Chondrocyte (in vitro differentiated cells): ENCODE data around the gene FRMD3. TPM values are rescaled to one million over a fixed set of nuclear protein-coding genes. Genes with fewer than 3 reads are reported as not detected.

Experiments used
- DNase-seq: peaks from one replicate; pipeline ENCODE4 v3.0.0; 2021; ENCODE audit warnings: mixed read lengths, low spot score
- H3K27ac Mint-ChIP-seq: one replicate; pipeline ENCODE4 v1.8.0; 2021; ENCODE audit warnings: mild to moderate bottlenecking, moderate library complexity, mixed read lengths; ENCODE audit not compliant: unreplicated experiment
- H3K27me3 Mint-ChIP-seq: 2 replicates; pipeline ENCODE4 v1.8.0; 2021; ENCODE audit warnings: low read depth, mixed read lengths
- H3K36me3 Mint-ChIP-seq: 2 replicates; pipeline ENCODE4 v1.8.0; 2021; ENCODE audit warnings: low read depth, mixed read lengths
- H3K4me1 Mint-ChIP-seq: 2 replicates; pipeline ENCODE4 v1.8.0; 2021; ENCODE audit warnings: low read depth, mild to moderate bottlenecking, mixed read lengths
- H3K4me3 Mint-ChIP-seq: one replicate; pipeline ENCODE4 v1.8.0; 2021; ENCODE audit warnings: mild to moderate bottlenecking, moderate library complexity, mixed read lengths; ENCODE audit not compliant: unreplicated experiment
- H3K9me3 Mint-ChIP-seq: 2 replicates; pipeline ENCODE4 v1.8.0; 2021; ENCODE audit warnings: low read depth, mixed read lengths
- total RNA-seq: library from RNA; stranded (reverse); gene quantifications from 3 replicates; pipeline ENCODE4 v1.2.1, GENCODE V29; 2021
- TF ChIP-seq, protein P1 (sequence below): fragments of 200-600 bp; sonication (generic); IDR thresholded peaks from 2 replicates; pipeline ENCODE4 v1.5.0; 2021; ENCODE audit warnings: antibody characterized with exemption, mild to moderate bottlenecking, moderate library complexity

FRMD3 gene
- total RNA-seq, 1 donor from 2014 or later = 1.1 TPM

GRCh38 chr9:83259558-83259957 is 278.6 kb downstream of the FRMD3 start:
- DNase-seq = no peak
- H3K36me3 Mint-ChIP-seq = peaks cover 3% of the 10 kb centered on the region
- H3K27ac Mint-ChIP-seq = no peak overlapping the region
- H3K9me3 Mint-ChIP-seq = peaks cover 20% of the 10 kb centered on the region
- H3K27me3 Mint-ChIP-seq = no peaks in the 10 kb centered on the region
- no peaks in the 10 kb centered on the region for H3K4me1 Mint-ChIP-seq
- H3K4me3 Mint-ChIP-seq = no peak overlapping the region
- TF ChIP-seq, protein P1, sequence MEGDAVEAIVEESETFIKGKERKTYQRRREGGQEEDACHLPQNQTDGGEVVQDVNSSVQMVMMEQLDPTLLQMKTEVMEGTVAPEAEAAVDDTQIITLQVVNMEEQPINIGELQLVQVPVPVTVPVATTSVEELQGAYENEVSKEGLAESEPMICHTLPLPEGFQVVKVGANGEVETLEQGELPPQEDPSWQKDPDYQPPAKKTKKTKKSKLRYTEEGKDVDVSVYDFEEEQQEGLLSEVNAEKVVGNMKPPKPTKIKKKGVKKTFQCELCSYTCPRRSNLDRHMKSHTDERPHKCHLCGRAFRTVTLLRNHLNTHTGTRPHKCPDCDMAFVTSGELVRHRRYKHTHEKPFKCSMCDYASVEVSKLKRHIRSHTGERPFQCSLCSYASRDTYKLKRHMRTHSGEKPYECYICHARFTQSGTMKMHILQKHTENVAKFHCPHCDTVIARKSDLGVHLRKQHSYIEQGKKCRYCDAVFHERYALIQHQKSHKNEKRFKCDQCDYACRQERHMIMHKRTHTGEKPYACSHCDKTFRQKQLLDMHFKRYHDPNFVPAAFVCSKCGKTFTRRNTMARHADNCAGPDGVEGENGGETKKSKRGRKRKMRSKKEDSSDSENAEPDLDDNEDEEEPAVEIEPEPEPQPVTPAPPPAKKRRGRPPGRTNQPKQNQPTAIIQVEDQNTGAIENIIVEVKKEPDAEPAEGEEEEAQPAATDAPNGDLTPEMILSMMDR = no peak

GRCh38 chr9:83257937-83258891 is 280.0 kb downstream of the FRMD3 start:
- Mint-ChIP-seq H3K4me3 (no peak overlapping the region), H3K27me3 (no peaks in the 10 kb centered on the region), H3K27ac (no peak overlapping the region), H3K4me1 (no peaks in the 10 kb centered on the region), H3K9me3 (peaks cover 25% of the 10 kb centered on the region), H3K36me3 (peaks cover 4% of the 10 kb centered on the region)
- no peak for DNase-seq
- TF ChIP-seq, protein P1 = no peak

DNA sequence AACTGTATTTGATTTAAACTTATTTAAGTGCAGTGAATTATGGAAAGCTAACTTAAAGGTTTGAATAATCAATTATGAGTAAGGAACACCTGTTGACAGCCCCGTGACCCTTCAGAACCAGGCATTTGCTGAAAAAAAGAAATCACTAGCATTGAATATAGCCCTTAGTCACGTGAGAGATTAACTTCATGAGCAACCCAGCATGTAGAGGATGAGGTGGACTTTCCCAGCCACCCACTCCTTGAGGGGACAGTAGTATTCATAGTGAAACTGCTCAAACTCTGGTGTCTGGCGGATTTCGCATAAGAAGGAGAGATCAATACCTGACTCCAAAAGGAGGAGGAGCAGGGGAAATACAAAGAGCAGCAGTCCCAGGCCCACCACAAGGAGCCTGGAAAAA is 290.5 kb downstream of the FRMD3 start:
- Mint-ChIP-seq H3K27me3 (no peaks in the 10 kb centered on the region), H3K27ac (no peak overlapping the region), H3K4me1 (no peaks in the 10 kb centered on the region), H3K4me3 (no peak overlapping the region), H3K36me3 (peaks cover 5% of the 10 kb centered on the region), H3K9me3 (peaks cover 17% of the 10 kb centered on the region)
- TF ChIP-seq, protein P1 = no peak
- DNase-seq = no peak

DNA sequence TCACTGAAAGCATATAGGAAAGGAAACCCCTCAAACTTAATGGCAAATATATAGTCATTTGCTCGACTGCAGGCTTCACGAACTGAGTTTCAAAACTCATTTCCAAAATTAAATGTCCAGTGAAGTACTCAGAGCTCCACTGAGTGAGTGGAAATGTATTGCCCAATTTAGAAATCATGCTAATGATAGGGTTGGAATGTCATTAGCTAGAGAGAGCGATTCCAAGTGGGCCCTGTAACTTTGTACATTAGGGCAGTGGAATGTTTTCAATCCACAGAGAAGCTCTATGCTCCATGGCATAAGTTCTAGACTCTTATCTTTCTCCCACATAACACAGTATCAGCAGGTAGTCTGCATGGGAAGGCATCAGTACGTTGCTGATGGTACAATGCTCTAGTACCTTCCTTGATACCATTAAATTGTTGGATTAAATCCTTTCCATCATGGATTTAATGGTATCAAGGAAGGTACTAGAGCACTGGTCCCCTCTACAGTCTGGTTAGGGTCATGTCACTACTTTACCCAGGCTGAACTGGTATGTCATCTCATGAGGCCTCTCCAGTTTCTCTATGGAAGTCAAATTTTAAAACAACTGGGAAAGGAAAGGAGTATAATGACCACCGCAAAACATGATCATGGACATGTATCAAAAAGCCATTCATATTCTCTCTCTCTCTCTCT is 292.1 kb downstream of the FRMD3 start:
- TF ChIP-seq, protein P1 = no peak
- Mint-ChIP-seq H3K27ac (no peak overlapping the region), H3K27me3 (no peaks in the 10 kb centered on the region), H3K9me3 (peaks cover 1% of the 10 kb centered on the region), H3K4me1 (no peaks in the 10 kb centered on the region), H3K4me3 (no peak overlapping the region), H3K36me3 (no peaks in the 10 kb centered on the region)
- DNase-seq = no peak

DNA sequence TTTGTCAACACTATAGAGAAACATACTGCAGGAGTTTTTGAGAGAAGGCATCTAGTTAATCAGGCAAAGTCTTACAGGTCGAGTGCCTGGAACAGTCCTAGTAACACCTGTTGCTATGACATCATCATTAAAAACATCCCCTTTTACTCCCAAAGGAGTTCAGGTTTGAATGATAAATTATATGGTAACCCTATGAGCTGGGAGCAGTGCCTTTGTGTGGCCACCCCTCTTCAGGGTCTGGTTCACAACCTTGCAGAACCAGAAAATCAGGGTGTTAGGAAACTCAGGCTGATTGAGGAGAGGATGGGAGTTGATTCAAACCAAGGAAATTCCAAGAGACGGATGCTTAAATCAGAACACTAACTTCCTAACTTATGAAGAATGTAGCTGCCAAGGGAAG is 296.1 kb downstream of the FRMD3 start:
- no peak for DNase-seq
- H3K36me3 Mint-ChIP-seq = no peaks in the 10 kb centered on the region
- TF ChIP-seq, protein P1 = no peak
- no peaks in the 10 kb centered on the region for H3K27me3 Mint-ChIP-seq
- H3K4me3 Mint-ChIP-seq = no peak overlapping the region
- no peaks in the 10 kb centered on the region for H3K9me3 Mint-ChIP-seq
- no peak overlapping the region for H3K27ac Mint-ChIP-seq
- H3K4me1 Mint-ChIP-seq = peaks cover 8% of the 10 kb centered on the region
